Mucosa of stomach (tissue), 1 donor: ENCODE results near the gene TLR5.

Experiments
- H3K27me3 ChIP-seq: one replicate; pipeline ENCODE4 v1.7.0; 2013; ENCODE audit warnings: mild to moderate bottlenecking, low read length; ENCODE audit not compliant: control insufficient read depth, insufficient read depth
- H3K36me3 ChIP-seq: one replicate; pipeline ENCODE4 v1.7.0; 2013; ENCODE audit warnings: low read length; ENCODE audit not compliant: control insufficient read depth, insufficient read depth
- H3K4me1 ChIP-seq: one replicate; pipeline ENCODE4 v1.7.0; 2013; ENCODE audit warnings: mild to moderate bottlenecking, low read length; ENCODE audit not compliant: control insufficient read depth, insufficient read depth
- H3K4me3 ChIP-seq: one replicate; pipeline ENCODE4 v1.7.0; 2013; ENCODE audit warnings: low read length
- H3K9ac ChIP-seq: one replicate; pipeline ENCODE4 v1.7.0; 2013; ENCODE audit warnings: mild to moderate bottlenecking, low read length, moderate library complexity
- H3K9me3 ChIP-seq: one replicate; pipeline ENCODE4 v1.7.0; 2013; ENCODE audit warnings: mild to moderate bottlenecking, low read length, moderate library complexity; ENCODE audit not compliant: control insufficient read depth
- donor health status: Pancreatic carcinoma.

The TLR5 gene

DNA sequence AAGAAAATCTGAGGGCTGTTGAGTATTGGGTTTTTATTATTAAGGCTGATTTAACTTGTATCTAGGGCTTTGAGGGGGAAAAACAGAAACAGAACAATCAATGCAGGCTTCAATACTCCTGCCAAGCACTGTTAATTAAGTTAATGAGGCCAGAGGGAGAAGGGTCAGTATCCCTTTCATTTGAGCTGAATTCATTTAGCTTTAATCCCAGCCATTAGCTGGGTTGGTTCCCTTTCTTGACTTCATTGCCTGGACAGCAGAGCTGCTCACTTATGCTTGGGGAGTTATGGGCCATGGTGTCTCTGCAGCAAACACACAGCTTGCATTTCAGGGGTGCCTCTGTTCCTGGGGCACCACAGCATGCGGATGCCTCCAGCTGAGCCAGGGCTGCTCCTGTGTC lies 16.3 kb downstream of the TLR5 start:
- Histone ChIP-seq H3K36me3 (no peaks in the 10 kb centered on the region), H3K4me3 (no peak overlapping the region), H3K9me3 (no peaks in the 10 kb centered on the region), H3K27me3 (no peaks in the 10 kb centered on the region), H3K4me1 (no peaks in the 10 kb centered on the region), H3K9ac (no peak overlapping the region)

DNA sequence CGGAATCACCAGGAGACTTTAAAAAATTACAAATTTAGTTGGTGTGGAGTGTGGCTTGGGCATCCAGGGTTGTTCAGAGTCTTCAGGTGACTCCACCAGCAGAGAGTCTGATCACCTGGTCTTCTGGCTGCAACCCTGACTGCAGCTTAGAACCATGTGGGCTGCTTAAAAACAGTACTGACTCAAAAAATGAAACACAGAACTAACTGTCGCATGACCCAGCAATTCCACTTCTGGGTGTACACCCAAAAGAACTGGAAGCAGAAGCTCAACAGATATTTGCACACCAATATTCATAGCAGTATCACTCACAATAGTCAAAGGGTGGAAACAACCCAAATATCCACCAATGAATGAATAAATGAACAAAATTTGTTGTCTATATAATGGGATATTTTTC lies 17.3 kb downstream of the TLR5 start:
- H3K27me3 ChIP-seq, result no peaks in the 10 kb centered on the region
- no peak overlapping the region for H3K9ac ChIP-seq
- H3K4me1 ChIP-seq, result no peaks in the 10 kb centered on the region
- H3K4me3 ChIP-seq, result no peak overlapping the region
- H3K36me3 ChIP-seq, result no peaks in the 10 kb centered on the region
- no peaks in the 10 kb centered on the region for H3K9me3 ChIP-seq

DNA sequence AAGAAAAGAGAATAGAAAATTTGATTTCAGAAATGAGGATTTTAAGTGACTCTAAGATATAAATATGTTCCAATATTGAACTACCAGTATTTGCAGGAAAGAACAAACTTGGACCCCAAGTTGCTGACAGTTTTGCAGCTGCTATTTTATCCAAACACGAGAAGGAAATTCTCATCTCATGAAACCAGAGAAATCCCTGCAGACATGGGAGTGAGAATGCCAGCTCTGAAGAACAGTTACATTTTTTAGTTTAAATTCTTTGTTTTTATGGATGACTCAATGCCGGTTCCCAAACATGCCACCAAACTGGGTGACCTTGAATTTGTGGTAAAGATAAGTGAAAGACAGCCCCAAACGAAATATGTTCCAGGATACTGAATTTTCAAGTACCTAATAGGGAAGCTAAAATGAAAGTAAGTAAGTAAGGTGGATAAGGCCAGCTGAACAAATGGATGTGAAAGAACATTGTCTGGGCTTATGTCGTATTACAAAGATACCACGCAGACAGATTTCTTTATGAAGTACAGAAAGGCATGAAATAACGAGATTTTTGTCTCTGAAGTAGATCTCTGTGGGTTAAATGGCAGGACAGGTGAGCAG lies 19.9 kb downstream of the TLR5 start:
- no peaks in the 10 kb centered on the region for H3K27me3 ChIP-seq
- H3K4me1 ChIP-seq, result peaks cover 1% of the 10 kb centered on the region
- H3K36me3 ChIP-seq, result no peaks in the 10 kb centered on the region
- H3K9ac ChIP-seq, result peak overlapping the region; percentile 27
- no peaks in the 10 kb centered on the region for H3K9me3 ChIP-seq
- no peak overlapping the region for H3K4me3 ChIP-seq

DNA sequence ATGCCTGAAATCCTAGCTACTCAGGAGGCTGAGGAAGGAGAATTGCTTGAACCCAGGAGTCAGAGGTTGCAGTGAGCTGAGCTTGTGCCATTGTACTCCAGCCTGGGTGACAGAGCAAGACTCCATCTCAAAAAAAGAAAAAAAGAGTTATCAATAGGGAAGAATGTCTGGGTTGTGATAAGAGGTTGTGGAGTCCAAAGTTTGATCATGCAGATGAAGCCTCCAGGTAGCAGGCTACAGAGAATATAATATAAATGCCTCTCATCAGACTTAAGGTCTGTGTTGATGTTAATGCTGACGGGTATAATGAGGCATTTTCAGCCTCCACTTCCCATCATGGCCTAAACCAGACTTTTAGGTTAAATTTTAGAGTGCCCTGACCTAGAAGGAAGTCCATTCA lies 24.6 kb downstream of the TLR5 start:
- no peak overlapping the region for H3K9ac ChIP-seq
- no peak overlapping the region for H3K4me3 ChIP-seq
- peaks cover 3% of the 10 kb centered on the region for H3K4me1 ChIP-seq
- H3K27me3 ChIP-seq, result no peaks in the 10 kb centered on the region
- no peaks in the 10 kb centered on the region for H3K9me3 ChIP-seq
- H3K36me3 ChIP-seq, result no peaks in the 10 kb centered on the region

DNA sequence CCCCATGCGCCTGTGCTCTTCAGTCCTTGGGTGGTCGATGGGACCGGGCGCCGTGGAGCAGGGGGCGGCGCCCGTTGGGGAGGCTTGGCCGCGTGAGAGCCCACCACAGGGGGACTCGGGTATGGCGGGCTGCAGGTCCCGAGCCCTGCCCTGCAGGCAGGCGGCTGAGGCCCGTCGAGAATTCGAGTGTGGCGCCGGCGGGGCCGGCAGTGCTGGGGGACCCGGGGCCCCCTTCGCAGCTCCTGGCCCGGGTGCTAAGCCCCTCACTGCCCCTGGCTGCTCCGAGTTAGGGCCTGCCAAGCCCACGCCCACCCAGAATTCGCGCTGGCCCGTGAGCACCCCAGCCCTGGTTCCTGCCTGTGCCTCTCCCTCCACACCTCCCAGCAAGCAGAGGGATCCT lies 26.1 kb downstream of the TLR5 start:
- no peaks in the 10 kb centered on the region for H3K36me3 ChIP-seq
- no peak overlapping the region for H3K9ac ChIP-seq
- peaks cover 3% of the 10 kb centered on the region for H3K4me1 ChIP-seq
- H3K27me3 ChIP-seq, result no peaks in the 10 kb centered on the region
- no peak overlapping the region for H3K4me3 ChIP-seq
- no peaks in the 10 kb centered on the region for H3K9me3 ChIP-seq

DNA sequence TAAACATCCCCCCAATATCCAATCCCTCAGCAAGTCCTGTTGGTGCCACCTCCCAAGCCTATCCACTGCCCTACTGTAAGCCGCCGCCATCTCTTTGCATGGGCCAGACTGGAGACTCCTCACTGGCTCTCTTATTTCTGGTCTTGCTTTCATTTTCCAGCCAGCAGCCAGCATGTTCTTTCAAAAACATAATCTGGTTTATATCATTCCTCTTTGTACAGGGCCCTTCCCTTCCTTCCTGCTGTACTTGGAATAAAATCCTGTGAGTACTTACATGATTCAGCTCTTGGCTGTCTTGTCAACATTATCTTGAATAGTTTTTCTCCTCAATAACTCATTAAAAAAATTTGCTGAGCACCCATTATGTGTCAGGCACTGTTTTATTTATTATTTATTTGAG lies 28.2 kb downstream of the TLR5 start:
- Histone ChIP-seq H3K9ac (no peak overlapping the region), H3K36me3 (no peaks in the 10 kb centered on the region), H3K9me3 (no peaks in the 10 kb centered on the region), H3K27me3 (no peaks in the 10 kb centered on the region), H3K4me1 (peaks cover 15% of the 10 kb centered on the region), H3K4me3 (no peak overlapping the region)

DNA sequence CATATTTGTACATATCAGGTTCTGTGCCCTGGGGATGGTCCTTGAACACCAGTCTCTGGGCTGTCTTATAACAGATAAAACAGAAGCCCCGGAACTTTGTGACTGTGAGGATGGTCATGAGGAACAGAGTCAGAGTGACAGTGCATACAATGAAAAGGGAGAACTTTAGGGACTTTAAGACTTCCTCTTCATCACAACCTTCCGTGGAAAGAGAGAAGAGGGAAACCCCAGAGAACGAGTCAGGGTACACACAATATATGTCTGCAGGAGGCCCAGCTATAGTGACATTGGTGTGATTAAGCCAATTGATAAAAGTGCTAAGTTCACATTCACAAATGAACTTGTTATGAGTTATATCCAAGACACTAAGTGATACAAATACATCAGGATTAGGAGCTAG lies 32.1 kb downstream of the TLR5 start:
- Histone ChIP-seq H3K9ac (no peak overlapping the region), H3K4me3 (no peak overlapping the region), H3K4me1 (peaks cover 26% of the 10 kb centered on the region), H3K36me3 (no peaks in the 10 kb centered on the region), H3K27me3 (no peaks in the 10 kb centered on the region), H3K9me3 (no peaks in the 10 kb centered on the region)

DNA sequence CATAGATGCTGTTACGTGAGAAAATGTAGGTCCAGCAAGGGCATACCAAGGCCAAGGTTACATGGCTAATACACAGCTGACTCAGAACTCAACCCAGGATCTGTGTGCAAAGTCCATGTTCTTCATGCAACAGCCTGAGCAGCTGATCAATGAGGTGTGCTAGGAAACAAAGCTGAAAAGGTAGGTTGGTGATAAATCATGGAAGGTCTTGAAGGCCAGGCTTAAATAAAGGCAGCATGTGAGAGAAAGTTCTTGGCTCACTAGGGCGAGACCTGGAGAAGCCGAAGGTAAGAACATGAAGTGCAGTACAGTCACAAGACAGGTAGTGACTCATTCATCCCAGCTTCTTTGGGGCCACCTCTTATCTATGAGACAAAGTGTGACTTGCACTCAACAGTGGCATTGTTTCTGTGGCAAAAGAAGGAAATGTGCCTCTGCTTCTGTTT lies 33.4 kb downstream of the TLR5 start:
- Histone ChIP-seq H3K4me3 (no peak overlapping the region), H3K9me3 (no peaks in the 10 kb centered on the region), H3K36me3 (no peaks in the 10 kb centered on the region)

DNA sequence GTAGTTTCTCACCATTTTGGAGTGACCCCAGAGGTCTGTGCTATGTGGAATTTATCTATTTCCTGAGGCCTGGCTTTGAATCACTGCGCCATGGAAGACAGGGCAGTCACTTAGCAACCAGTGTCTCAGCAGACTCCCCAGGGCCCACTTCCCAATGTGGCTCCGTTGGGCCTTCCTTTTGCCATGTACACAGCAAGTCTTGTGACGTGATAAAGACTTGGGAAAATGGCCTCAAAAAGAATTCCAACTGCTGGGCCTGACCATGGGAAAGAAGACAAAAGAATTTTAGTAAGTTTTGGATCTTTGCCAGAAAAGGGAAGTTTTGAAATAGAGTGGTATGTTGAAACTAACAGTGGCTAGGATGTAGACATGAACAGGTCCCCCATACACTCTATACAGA lies 36.2 kb downstream of the TLR5 start:
- H3K36me3 ChIP-seq, result no peaks in the 10 kb centered on the region
- H3K4me1 ChIP-seq, result peaks cover 36% of the 10 kb centered on the region
- no peaks in the 10 kb centered on the region for H3K9me3 ChIP-seq
- no peak overlapping the region for H3K4me3 ChIP-seq
- H3K9ac ChIP-seq, result no peak overlapping the region
- H3K27me3 ChIP-seq, result no peaks in the 10 kb centered on the region

More for the DNA sequence above, 33.4 kb downstream of the TLR5 start:
- Histone ChIP-seq H3K4me1 (peaks cover 26% of the 10 kb centered on the region), H3K9ac (no peak overlapping the region), H3K27me3 (no peaks in the 10 kb centered on the region)

DNA sequence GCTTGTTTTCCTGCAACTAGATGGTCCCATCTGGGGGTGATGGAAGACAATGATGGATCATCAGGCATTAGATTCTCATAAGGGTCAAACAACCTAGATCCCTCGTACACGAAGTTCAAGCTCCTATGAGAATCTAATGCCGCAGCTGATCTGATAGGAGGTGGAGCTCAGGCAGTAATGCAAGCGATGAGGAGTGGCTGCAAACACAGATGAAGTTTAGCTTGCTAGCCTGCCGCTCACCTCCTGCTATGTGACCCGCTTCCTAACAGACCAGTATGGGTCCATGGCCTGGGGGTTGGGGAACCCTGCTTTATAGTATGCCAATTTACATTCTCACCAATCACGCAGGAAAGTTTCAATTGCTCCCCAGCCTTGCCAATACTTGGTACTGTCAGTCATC lies 37.5 kb downstream of the TLR5 start:
- no peaks in the 10 kb centered on the region for H3K9me3 ChIP-seq
- peaks cover 31% of the 10 kb centered on the region for H3K4me1 ChIP-seq
- H3K27me3 ChIP-seq, result no peaks in the 10 kb centered on the region
- no peak overlapping the region for H3K4me3 ChIP-seq
- no peak overlapping the region for H3K9ac ChIP-seq
- no peaks in the 10 kb centered on the region for H3K36me3 ChIP-seq

DNA sequence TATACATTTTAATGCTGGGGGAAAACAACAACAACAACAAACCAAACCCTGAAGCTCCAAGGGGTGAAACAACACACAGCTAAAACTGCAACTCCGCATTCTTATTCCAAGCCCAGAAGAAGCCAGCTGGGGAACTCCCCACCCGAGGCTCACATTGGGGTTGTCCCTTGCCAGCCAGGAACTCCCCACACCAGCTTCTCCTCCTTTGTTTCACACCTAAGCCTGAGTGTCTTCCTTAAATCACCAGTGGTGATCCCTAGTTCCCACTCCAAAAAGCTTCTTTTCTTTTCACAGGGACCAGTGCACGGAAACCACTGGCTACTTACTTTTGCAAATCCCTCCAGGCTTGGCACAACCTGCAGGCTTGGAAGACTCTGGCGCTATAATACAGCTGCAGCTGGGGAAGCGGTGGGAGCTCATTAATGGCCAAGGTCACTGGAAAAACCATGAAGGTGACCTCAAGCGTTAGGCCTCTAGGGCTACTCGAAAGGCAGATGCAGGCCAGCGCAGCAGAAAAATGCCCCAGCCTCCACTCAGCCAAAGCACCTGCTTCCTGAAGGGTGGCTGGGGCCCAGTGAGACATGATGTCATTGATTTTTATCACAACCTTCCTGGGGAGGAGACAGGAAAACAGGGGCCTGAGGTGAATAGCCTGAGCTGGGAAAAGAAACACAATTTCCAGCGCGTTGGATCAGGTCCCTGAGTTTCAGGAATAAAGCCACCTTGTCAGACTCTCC lies 40.1 kb downstream of the TLR5 start:
- no peak overlapping the region for H3K9ac ChIP-seq
- no peaks in the 10 kb centered on the region for H3K36me3 ChIP-seq
- H3K9me3 ChIP-seq, result no peaks in the 10 kb centered on the region
- no peaks in the 10 kb centered on the region for H3K27me3 ChIP-seq
- H3K4me3 ChIP-seq, result no peak overlapping the region
- peaks cover 10% of the 10 kb centered on the region for H3K4me1 ChIP-seq

DNA sequence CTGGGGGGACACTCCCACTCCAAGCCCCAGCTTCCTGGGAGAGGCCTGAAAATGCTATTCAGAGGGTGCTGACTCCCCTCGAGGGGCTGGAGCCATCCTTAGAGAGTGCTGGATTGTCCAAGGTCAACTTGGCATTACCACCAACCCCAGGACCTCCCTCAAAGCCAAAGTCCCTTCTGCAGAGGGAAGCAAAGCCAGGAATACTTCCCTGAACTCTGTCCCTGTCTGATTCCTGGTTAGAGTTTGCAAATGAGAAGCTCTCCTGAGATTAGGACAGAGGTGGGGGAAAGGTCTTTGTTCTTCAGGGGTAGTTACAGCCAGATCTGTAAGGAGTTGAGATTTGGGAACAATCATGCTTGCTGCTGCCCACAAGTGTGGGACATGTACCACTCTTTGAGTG lies 45.3 kb downstream of the TLR5 start:
- no peaks in the 10 kb centered on the region for H3K9me3 ChIP-seq
- H3K9ac ChIP-seq, result no peak overlapping the region
- no peaks in the 10 kb centered on the region for H3K27me3 ChIP-seq
- H3K4me3 ChIP-seq, result no peak overlapping the region
- H3K4me1 ChIP-seq, result peaks cover 6% of the 10 kb centered on the region
- no peaks in the 10 kb centered on the region for H3K36me3 ChIP-seq
